GM21423 (cell line): ENCODE results near the gene EYA4.

Experiments
- ATAC-seq: cut with Tn5 transposase; IDR thresholded peaks from one replicate; pipeline ENCODE4 v1.9.1; 2021; ENCODE audit warnings: mild to moderate bottlenecking, moderate library complexity; ENCODE audit not compliant: unreplicated experiment

The EYA4 gene

DNA sequence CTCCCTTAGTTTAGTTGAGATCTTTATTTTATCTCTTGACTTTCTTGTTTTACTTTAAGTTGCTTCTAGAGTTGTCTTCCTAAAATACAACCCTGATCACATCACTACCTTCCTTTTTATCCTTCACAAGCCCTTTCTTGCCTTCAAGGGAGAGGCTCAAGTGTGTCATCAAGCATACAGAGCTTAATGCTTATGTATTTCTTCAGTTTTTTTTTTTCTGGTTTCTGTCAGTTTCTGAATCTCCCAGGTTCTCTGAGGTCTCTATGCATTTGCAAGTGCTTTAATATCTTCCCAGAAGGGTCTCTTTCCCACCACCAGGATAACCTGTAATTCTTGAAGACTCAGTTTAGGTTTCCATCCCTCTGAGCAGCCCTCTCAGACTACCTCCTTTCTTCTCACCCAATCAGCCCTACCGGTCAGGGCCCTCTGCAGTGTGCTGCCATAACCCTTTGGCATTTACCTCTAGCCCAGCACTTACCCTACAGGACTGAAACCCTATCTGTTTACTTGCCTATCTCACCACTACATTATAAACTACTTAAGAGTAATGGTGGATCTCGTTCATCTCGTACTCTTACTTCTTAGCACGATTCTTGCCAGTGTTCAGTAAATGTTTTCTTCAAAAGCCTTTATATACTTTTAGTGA, 36.9 kb downstream of the EYA4 start:
- no peak for ATAC-seq

- ATAC-seq: no peak
Observed at GRCh38 chr6:133286765-133287164, 45.6 kb downstream of the EYA4 start.

GRCh38 chr6:133288662-133289061, 47.5 kb downstream of the EYA4 start:
- no peak for ATAC-seq

DNA sequence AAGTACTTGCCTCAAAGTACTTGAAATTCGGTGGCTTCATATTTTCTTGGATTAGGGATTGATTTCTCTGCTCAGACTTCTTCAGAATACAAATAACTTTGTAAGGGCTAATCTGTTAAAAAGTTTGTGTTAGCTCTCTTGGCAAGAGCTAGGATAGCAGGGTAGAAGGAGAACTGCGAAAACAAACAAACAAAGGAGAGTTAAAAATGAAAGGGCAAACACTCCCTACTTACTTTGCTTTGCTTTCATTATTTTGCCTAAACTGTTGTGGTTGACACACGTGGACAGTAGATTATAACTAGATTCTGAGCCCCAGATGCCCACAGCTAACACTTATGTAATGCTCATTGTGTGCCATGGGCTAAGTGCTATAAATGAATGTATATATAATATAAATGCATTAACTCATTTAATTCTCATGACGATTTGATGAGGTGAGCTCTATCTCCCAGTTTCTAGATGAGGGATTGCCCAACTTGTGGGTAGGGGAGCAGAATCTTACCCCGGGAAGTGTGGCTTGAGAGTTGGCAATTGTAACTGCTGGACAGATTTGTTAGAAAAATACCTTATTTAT, 48.7 kb downstream of the EYA4 start:
- no peak for ATAC-seq

- no peak for ATAC-seq
Observed at GRCh38 chr6:133290930-133291329, 49.8 kb downstream of the EYA4 start.

DNA sequence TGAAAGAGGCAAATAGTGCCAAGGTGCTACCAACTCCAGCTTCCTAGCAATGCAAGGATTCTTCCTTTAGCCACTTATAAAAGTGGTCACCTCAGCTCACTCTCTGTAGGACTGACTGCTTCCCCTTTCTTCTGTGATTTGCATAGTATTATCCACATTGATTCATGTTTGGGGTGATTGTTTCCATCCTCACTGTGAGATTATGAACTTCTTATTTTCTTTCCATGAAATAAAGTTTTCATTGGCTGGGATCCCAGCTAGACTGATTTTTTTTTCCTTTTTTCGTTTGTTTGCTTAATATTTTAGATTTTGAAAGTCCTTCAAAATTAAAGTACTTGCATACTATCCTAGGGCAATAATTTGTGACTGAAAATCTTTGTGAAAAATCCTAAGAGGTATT, 50.5 kb downstream of the EYA4 start:
- ATAC-seq: no peak

DNA sequence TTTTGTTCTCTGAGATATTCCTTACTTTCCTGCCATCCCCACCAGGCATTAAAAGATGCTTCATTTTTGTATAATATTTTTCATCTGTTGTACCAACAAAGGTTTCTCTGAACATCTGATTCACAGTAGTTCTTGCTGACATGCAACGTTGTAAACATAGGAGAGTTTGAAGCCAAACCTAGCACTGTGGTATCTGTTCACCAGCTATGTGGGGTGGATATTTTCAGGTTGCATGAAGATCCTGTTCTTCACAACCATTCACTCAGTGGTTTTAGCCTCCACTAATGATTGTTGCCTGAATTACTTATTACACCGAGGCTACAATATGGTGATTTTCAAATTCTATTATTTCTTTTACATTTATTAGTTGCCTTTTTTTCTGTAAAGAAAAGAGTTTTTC, 56.5 kb downstream of the EYA4 start:
- no peak for ATAC-seq

GRCh38 chr6:133298335-133298734, 57.2 kb downstream of the EYA4 start:
- no peak for ATAC-seq

DNA sequence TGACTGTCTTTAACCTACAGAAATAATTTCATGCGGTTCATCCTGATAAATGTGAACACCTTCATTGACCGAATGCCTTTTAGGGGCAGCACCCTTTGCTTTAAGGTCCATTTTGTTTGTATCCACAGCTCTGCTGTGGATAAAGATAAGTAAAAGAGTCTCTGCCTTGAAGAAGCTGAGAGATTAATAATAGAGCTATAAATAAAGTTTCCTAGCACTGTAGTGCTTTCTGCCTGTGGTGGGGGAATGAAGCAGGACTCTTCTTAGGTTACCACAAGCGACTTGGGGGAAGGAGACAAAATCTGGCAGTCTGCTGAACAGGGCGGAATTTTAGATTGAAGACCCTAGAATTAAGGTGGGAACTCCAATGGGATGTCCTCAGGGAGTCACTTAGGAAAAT, 57.6 kb downstream of the EYA4 start:
- ATAC-seq: no peak

GRCh38 chr6:133300896-133301295, 59.7 kb downstream of the EYA4 start:
- no peak for ATAC-seq

- no peak for ATAC-seq
Observed at GRCh38 chr6:133301835-133302234, 60.7 kb downstream of the EYA4 start.

- no peak for ATAC-seq
Observed at GRCh38 chr6:133306931-133307330, 65.8 kb downstream of the EYA4 start.

DNA sequence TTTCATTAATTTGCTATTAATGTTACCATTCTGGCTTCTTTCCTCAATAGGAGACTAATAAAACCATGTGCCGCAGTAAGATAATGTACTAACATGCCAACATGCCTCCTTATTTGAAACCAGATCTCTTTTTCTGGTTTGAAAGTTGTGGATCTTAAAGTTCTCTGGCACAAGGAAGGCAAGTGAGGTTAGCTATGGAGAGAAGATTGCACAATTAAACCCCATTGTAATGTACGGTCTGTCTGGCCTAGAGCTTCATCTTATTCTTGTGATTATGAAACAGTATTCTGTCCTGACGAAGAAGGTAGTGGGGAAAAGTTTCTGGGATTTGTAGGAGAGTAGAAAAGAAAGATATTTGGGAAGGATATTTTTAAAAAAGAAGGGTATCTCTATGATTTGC, 68.4 kb downstream of the EYA4 start:
- ATAC-seq: no peak

DNA sequence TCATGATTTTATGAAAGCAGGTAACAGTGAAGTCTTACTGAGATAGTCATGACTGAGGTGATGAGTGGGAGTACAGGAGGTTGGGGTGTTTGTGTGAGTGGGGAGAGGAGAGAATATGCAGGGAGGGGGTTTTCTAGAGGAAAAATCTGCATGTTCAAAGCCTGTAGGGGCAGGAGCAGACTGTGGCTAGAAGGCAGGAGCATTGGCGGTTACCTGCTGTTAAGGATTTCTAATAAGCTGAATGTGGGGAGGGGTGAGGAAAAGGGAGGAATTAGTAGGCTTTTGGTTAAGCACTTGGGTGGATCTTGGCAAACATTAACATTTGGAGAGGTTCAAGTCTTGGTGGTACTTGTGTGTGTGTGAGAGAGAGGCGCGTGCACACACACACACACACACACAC, 70.8 kb downstream of the EYA4 start:
- ATAC-seq: no peak

- no peak for ATAC-seq
Observed at GRCh38 chr6:133313068-133313467, 71.9 kb downstream of the EYA4 start.

DNA sequence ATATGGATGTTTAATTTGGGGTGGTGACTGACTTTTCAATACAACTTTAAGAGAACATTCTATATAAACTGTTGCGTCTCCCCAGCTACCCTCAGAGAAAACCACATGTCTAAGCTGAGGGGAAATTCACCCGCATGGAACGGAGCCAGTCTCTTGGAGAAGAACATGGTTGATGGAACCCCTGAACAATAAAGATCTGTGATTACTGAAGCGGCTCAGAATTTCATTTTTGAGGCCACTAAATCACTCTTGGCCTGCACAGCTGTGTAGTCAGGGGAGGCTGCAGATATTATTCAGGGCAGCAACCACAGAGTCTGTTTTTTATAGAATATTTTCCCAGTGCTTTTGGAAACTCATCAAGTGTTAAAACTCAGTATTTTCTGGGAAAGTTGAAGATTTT, 73.8 kb downstream of the EYA4 start:
- ATAC-seq: no peak

DNA sequence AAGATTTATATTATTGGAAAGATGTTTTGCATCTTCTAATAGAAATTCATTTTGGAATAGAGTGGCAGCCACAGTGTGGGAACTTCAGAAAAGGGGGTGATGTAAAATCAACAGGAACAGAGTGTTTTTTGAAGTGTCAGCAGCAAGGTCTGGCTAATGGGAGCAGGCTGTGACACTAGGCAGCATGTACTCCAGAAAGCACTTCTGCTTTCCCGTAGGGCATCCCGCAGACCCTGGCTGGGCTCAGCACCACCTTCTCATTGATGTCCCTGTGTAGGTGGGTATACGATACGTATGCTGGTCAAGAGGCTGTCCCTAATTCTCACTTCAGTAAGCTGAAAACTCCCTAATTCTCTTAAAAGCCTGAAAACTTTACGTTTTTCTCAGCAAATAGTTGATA, 74.7 kb downstream of the EYA4 start:
- ATAC-seq: no peak

DNA sequence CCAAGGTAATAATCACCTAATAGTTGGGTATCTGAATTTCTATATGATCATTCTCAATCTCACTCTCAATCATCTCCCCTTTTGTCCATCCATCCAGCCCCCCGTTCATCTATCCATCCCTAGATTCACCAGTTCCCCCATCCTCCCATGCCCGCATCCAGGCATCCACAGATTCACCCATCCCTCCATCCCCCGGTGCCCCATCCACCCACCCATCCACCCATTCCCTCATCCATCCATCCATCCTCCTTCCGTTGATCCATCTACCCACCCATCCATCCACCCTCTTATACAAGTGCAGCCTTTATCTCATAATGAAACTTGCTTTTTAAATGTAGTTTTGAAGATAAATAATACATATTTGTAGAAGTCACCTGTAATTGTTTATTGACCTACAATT, 76.5 kb downstream of the EYA4 start:
- no peak for ATAC-seq

DNA sequence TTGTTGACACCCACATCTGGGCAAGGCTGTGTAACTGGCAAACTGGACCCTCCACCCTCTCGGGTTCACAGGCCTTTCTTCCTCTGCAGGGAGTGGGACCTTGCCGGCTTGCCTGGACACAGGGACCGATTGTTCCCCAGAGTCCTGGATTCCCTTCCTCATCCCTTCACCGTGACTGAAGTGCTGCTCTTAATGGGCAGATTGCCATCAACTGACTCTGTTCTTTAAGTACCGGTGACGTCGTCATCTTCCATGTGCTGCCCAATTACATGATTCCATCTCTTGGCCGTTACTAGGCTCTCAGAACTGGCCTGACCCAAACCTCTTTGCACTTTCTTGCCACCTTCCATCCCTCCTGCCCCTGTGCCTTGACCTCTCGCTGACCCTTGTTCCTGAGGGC, 85.4 kb downstream of the EYA4 start:
- ATAC-seq: no peak

DNA sequence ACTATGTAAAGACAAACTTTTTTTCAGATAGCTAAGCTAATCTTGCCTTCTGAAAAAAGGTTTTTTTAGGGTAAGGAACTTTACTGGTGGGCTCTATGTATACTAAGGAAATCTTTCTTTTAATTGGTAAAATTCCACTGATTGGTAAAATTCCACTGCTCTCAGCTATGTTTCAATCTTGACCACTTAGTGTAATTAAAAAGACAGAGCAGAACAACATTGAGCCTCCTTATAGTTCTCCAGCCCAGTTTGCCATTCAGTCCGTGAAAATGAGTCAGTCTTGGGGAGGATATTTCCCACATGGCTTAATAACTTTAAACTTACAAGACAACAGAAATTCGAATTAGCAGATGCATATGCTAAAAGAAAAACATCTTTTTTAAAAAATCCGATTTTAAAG, 92.7 kb downstream of the EYA4 start:
- ATAC-seq: no peak

- ATAC-seq: no peak
Observed at GRCh38 chr6:133337308-133337707, 96.2 kb downstream of the EYA4 start.

DNA sequence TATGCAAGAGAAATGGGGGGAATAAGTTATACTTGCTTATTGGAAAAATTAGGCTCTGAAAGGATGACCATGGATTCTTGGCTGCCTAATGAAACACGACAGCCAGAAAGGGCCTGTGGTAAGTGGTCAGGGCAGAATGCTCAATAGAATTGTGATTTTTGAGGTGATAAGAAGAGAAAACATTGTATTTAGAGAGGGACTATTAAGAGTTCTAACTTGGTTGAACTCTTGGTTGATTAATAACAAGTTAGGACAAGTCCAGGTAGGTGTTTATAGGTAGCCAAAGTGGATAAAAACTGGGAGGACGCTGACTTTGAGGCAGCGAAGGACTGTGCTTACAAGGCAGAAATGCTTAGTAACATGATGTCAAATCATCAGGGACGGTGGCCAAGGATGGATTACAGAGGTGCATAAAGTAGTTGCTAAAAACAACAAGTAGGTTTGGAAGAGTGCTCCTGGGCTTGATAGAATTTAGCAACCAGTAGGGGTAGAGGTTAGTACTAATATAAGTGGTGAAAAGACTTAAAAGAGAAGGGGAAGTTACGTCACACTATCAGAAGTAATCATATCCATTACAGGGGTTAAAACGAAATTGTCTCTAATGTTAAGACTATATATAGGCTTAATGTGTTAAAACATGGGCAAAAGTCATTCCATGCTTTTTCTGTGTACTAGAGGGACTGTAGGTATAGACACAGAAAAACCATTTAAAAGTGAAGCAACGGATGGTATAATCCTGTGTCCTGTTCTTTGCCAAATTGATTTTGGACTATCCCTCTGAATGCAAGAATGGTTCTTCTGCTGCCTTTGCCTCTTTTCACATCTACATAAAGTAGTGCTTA, 98.6 kb downstream of the EYA4 start:
- ATAC-seq: no peak
